Measurements from ENCODE around the gene RSPH10B. TPM values are rescaled to one million over a fixed set of nuclear protein-coding genes. Genes with fewer than 3 reads are reported as not detected.
"Not testable (repeated sequence)": the region's sequence is repeated elsewhere in the genome, so short reads cannot be mapped to it uniquely, and the experiment has no call there.

The RSPH10B gene
- total and polyA plus RNA-seq, 5 experiments from 2014 or later: 0.81 TPM; not detected in 4

DNA sequence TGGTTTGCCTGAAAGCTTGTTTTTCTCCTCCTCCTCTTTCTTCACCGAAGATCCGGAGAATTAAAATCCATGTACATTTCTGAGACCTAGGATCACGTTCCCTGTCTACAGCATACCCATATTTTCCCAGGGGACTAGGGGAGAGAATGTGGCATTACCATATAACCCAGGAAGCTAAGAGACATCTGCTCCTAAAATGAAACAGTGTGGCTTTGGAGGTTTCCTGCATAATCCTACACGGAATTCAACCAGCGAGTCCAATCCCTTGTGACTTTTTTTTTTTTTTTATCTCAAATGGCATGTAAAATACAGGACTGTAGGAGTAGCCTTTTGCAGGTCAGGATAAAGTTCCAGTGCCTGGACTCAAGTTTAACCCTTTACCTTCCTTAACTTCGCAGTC lies 61.7 kb downstream of the RSPH10B start:
- H3K4me3 Mint-ChIP-seq, POLR2A ChIA-PET, DNase-seq, H3K9me3 Mint-ChIP-seq, ATAC-seq, H3K27me3 Mint-ChIP-seq, H3K4me1 Mint-ChIP-seq, H3K27ac Mint-ChIP-seq: not testable (repeated sequence)
- H3K36me3 Mint-ChIP-seq: peaks cover 0 to 52% (median 2%) of the 10 kb centered on the region in 3 donors

DNA sequence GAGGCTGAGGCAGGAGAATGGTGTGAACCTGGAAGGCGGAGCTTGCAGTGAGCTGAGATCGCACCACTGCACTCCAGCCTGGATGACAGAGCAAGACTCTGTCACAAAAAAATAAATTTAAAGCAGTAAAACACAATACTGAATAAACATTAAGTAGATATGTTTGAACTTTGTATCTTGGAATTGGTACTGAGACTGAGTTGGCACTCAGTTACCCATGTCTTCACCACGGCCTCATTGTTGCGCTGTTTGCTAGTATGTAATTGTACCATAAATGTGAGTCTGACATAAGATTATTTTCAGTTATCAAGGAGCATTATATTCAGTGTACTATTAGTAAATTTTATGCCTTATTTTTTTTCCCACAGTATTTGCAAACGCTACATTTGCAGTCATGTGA lies 65.8 kb downstream of the RSPH10B start:
- H3K4me3 Mint-ChIP-seq, H3K27me3 Mint-ChIP-seq, H3K4me1 Mint-ChIP-seq, ATAC-seq, H3K27ac Mint-ChIP-seq, H3K9me3 Mint-ChIP-seq, POLR2A ChIA-PET, DNase-seq: not testable (repeated sequence)
- peaks cover 0 to 55% (median 2%) of the 10 kb centered on the region in 3 donors for H3K36me3 Mint-ChIP-seq

DNA sequence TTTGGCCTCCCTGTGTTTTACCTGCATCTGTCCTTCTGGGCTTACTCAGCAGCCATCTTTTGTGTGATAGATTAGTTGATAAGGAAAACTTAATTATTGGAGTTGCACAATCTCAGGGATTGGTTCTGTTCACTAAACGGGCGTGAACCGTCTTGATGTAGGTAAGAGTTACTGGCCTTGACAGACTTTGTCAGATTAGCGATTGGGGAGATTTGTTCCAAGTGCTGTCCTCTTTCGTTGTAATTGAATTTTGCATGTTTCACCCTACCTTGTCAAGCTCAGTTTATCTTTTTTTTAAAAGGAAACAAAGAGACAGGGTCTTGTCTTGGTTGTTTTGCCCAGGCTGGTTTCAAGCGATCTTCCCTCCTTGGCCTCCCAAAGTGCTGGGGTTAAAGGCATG lies 67.5 kb downstream of the RSPH10B start:
- Mint-ChIP-seq H3K27ac (peak overlapping the region in 1 of 10 donors; percentile 58), H3K36me3 (peaks cover 0 to 50% (median 2%) of the 10 kb centered on the region in 3 donors)
- H3K4me1 Mint-ChIP-seq, POLR2A ChIA-PET, ATAC-seq, DNase-seq, H3K9me3 Mint-ChIP-seq, H3K4me3 Mint-ChIP-seq, H3K27me3 Mint-ChIP-seq: not testable (repeated sequence)

DNA sequence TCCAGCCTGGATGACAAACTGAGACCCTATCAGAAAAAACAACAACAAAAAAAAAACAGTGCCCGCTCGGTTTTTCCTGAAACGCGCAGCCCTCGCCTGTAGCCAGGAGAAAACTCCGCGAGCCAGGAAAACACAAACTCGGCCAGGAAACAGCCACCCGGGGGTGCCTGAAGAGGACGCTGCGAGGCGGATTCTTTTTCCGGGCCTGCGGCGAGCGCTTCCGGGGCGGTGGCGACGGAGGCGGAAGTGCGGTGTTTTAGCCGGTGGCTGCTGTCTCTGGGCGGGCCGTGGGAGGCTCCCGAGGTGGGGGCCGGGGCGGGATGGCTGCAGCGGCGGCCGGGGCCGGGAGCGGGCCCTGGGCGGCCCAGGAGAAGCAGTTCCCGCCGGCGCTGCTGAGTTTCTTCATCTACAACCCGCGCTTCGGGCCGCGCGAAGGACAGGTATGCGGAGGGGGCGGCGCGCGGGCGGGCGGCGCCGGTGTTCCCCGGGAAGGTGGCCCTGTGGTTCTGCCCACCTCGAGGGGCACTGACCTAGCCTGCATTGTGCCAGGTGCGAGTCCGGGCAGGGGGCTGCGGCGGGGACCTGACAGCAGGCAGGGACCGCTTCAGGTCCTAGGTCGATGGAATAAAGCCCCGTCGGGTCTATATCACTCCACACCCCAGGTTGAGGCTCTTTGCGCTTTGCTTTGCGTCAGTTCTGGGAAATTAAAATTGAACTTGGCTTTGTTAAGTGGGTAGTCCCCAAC lies 71.8 kb downstream of the RSPH10B start, which contains the start of gene CCZ1:
TSS of gene CCZ1 (plus strand) at position 254 of the 745 bp plus-strand sequence. CDS start at position 321, 67 bp downstream.
- peak within 1 kb of the TSS; percentile 70 to 93 (median 84) for H3K4me3 Mint-ChIP-seq
- not testable (repeated sequence) for H3K4me1 Mint-ChIP-seq, H3K27me3 Mint-ChIP-seq, H3K9me3 Mint-ChIP-seq
- H3K27ac Mint-ChIP-seq: peak within 1 kb of the TSS; percentile 48 to 96 (median 92)
- POLR2A ChIA-PET: interaction anchor here (0.7 kb wide), 1 partner anchor 372 kb away, joined by 3 read pairs; no protein-coding TSS in a partner anchor
- ATAC-seq (peak; percentile 92 to 93), DNase-seq (peak; percentile 33 to 81 (median 70))
- peaks cover 0 to 24% (median 2%) of the 10 kb centered on the region in 3 donors for H3K36me3 Mint-ChIP-seq

DNA sequence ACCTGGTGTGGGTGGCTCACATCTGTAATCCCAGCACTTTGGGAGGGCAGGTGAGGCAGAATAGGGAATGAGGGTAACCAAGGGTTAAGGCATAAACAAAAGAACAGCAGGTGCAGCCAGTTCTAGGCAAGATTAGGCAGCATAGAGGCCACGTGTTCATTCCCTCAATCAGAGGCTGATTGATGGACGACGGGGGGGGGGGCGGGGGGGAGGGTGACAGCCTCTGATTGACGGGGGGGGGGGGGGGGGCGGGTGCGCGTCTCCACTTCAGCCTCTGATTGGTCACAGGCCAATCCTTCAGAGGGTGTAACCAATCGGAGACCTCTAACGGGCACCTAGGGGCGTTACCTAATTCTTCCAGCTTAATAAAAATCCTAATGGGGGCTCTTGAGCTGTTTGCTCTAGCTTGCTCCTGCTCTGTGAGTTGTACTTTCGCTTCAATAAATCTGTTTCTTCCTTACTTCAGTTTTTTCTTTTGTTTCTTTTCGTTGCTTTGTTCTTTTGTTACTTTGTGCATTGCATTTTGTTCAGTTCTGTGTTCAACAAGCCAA lies 73.0 kb downstream of the RSPH10B start:
- peak overlapping the region in 8 of 10 donors; percentile 67 to 86 (median 76) for H3K27ac Mint-ChIP-seq
- not testable (repeated sequence) for H3K27me3 Mint-ChIP-seq, H3K9me3 Mint-ChIP-seq, H3K4me1 Mint-ChIP-seq, ATAC-seq, DNase-seq
- peaks cover 0 to 12% (median 0%) of the 10 kb centered on the region in 3 donors for H3K36me3 Mint-ChIP-seq
- POLR2A ChIA-PET: interaction anchor here (0.6 kb wide), 1 partner anchor 8 kb away, joined by 3 read pairs; no protein-coding TSS in a partner anchor
- peak overlapping the region; percentile 46 to 80 (median 74) for H3K4me3 Mint-ChIP-seq

DNA sequence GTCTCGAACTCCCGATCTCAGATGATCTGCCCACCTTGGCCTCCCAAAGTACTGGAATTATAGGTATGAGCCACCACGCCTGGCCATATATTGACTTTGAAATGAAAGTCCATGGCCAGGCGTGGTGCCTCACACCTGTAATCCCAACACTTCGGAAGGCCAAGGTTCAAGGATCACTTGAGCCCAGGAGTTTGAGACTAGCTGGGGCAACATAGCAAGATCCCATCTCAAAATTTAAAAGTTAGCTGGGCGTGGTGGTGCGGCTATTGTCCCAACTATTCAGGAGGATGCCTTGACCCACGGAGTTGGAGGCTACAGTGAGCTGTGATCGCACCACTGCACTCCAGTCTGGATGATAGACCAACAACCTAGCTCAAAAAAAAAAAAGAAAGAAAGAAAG lies 78.0 kb downstream of the RSPH10B start:
- no peak overlapping the region for H3K4me3 Mint-ChIP-seq
- no peak overlapping the region for H3K27ac Mint-ChIP-seq
- no peaks in the 10 kb centered on the region for H3K9me3 Mint-ChIP-seq
- H3K4me1 Mint-ChIP-seq: no peaks in the 10 kb centered on the region
- peaks cover 0 to 7% (median 2%) of the 10 kb centered on the region in 3 donors for H3K36me3 Mint-ChIP-seq
- POLR2A ChIA-PET: no interaction called here
- H3K27me3 Mint-ChIP-seq: no peaks in the 10 kb centered on the region
- ATAC-seq (no peak), DNase-seq (no peak)

DNA sequence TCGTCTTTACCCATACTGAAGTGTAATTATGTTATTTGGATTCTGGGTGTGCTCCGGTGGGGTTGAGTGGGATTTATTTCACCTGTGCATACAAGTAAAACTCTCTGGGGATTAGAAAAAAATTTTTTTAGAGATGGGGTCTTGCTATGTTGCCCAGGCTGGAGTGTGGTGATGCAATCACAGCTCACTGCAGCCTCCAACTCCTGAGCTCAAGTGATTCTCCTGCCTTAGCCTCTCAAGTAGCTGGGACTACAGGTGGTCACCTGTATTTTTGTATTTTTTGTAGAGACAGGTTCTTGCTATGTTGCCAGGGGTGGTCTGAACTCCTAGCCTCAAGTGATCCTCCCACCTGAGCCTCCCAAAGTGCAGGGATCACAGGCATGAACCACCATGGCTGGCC lies 80.2 kb downstream of the RSPH10B start:
- H3K27ac Mint-ChIP-seq, H3K4me3 Mint-ChIP-seq, ATAC-seq, POLR2A ChIA-PET, H3K27me3 Mint-ChIP-seq, H3K9me3 Mint-ChIP-seq, H3K4me1 Mint-ChIP-seq, DNase-seq: not testable (repeated sequence)
- H3K36me3 Mint-ChIP-seq: peaks cover 0 to 12% (median 3%) of the 10 kb centered on the region in 3 donors

DNA sequence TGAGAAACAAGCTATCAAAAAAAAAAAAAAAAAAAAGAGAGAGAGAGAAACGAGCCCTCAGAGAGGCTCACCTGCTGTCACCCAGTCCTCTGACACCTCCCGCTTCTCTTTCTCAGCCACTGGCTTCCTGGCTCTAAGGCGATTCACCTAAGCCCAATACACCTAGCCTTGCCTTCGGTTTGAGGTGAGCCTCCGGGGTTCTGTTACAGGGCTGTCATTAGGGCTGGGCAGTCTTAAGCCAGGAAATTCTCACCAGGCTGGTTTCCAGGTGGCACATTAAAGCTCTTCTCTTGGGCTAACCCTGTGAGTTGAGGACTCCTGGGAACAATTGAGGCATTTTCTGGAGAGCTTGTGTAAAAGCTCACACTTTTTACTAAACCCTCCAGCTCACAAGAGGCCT lies 82.5 kb downstream of the RSPH10B start:
- POLR2A ChIA-PET: interaction anchor here (0.6 kb wide), 1 partner anchor 279 kb away, joined by 3 read pairs; no protein-coding TSS in a partner anchor
- H3K27me3 Mint-ChIP-seq, H3K9me3 Mint-ChIP-seq, H3K4me3 Mint-ChIP-seq, DNase-seq, H3K4me1 Mint-ChIP-seq, ATAC-seq: not testable (repeated sequence)
- H3K27ac Mint-ChIP-seq: peak overlapping the region in 1 of 10 donors; percentile 52
- peaks cover 0 to 22% (median 3%) of the 10 kb centered on the region in 3 donors for H3K36me3 Mint-ChIP-seq

DNA sequence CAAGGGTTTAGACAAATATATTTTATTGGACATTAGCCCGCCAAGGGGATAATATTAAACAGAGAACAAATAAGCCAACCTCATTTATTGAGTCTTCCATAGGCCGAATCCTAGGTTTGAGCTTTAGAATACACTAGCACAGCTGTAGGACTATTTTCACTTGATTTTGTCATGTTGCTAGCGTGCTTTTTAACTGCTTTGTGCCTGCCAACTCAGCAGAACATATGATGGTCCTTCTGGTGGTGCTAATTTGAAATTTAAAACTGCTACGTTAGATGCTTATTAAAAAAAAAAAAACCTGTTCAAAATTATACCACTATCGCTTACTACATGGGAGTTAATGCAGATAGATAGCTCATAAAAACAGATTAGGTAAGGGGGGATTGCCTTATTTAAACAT lies 86.1 kb downstream of the RSPH10B start:
- DNase-seq, H3K27ac Mint-ChIP-seq, H3K9me3 Mint-ChIP-seq, ATAC-seq, H3K4me1 Mint-ChIP-seq, H3K4me3 Mint-ChIP-seq, POLR2A ChIA-PET, H3K27me3 Mint-ChIP-seq: not testable (repeated sequence)
- H3K36me3 Mint-ChIP-seq: peaks cover 0 to 27% (median 1%) of the 10 kb centered on the region in 3 donors

DNA sequence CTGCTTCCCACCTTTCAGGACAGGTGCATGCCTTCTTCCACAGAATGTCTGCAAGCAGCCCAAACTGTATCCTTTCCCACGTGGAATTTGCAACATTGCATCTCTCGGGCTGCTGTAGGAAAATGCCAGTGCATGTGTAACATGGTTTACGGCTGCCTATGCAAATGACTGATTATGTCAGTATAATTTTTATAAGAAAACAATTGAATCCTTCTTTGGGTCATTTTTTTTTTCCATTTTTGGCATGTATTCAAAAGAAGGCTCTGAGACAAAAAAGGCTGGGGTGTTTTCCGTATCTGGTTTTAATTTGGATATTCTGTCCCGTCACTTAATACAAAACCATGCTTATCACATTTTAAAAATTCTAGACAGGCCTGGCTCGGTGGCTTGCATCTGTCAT lies 90.4 kb downstream of the RSPH10B start:
- ATAC-seq, H3K27ac Mint-ChIP-seq, POLR2A ChIA-PET, DNase-seq, H3K9me3 Mint-ChIP-seq, H3K4me1 Mint-ChIP-seq, H3K4me3 Mint-ChIP-seq, H3K27me3 Mint-ChIP-seq: not testable (repeated sequence)
- peaks cover 0 to 15% (median 3%) of the 10 kb centered on the region in 3 donors for H3K36me3 Mint-ChIP-seq

DNA sequence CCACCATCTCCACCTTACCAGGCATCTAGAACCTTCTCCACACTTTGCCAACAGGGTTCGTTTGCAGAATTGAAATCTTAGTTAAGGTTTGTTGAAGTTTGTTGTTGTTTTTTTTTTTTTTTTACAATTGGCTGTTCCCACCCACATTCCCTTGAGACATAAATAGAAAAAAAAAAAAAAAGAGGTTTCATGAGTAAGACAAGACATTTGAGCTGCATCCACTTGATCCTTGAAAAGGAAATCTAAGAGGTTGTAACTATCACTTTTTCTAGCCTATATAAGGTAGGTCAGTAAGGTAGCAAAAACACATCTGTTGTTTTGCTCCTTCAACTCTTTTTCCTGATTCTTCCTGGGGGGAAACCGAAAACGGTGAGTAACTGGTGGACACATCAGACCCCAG lies 90.9 kb downstream of the RSPH10B start:
- ATAC-seq, H3K9me3 Mint-ChIP-seq, H3K4me1 Mint-ChIP-seq, H3K27ac Mint-ChIP-seq, H3K4me3 Mint-ChIP-seq, DNase-seq, POLR2A ChIA-PET, H3K27me3 Mint-ChIP-seq: not testable (repeated sequence)
- peaks cover 0 to 12% (median 3%) of the 10 kb centered on the region in 3 donors for H3K36me3 Mint-ChIP-seq

Measured in naive thymus-derived CD8-positive, alpha-beta T cell (primary cell).